NCI-H226 (cell line): Measurements from ENCODE around the gene POLR2C.

Source experiments
- DNase-seq: peaks from one replicate; pipeline ENCODE4 v3.0.0-alpha.2; 2015

Gene POLR2C

GRCh38 chr16:57452021-57452420 is 10.5 kb upstream of the POLR2C start:
- DNase-seq = no peak

GRCh38 chr16:57462978-57463362 is 491 bp downstream of the POLR2C start:
- DNase-seq = no peak

- no peak for DNase-seq
Observed at GRCh38 chr16:57464523-57464922, 2.0 kb downstream of the POLR2C start.

- no peak for DNase-seq
Observed at GRCh38 chr16:57468346-57468745, 5.9 kb downstream of the POLR2C start.

- DNase-seq = no peak
Observed at GRCh38 chr16:57469046-57469445, 6.6 kb downstream of the POLR2C start.

GRCh38 chr16:57469917-57470470 is 7.5 kb downstream of the POLR2C start:
- no peak for DNase-seq

- no peak for DNase-seq
Observed at GRCh38 chr16:57470711-57471110, 8.2 kb downstream of the POLR2C start.

GRCh38 chr16:57471209-57471608 is 8.7 kb downstream of the POLR2C start:
- DNase-seq = no peak

GRCh38 chr16:57471852-57472664 is 9.6 kb downstream of the POLR2C start:
- no peak for DNase-seq

- no peak for DNase-seq
Observed at GRCh38 chr16:57472665-57473060, 10.2 kb downstream of the POLR2C start.

- no peak for DNase-seq
Observed at GRCh38 chr16:57473176-57473840, 10.8 kb downstream of the POLR2C start.

GRCh38 chr16:57473906-57474305 is 11.4 kb downstream of the POLR2C start:
- DNase-seq = no peak

- DNase-seq = no peak
Observed at GRCh38 chr16:57474671-57475661, 12.5 kb downstream of the POLR2C start.

GRCh38 chr16:57475711-57476339 is 13.3 kb downstream of the POLR2C start:
- no peak for DNase-seq

- DNase-seq = no peak
Observed at GRCh38 chr16:57476546-57477410, 14.3 kb downstream of the POLR2C start.

GRCh38 chr16:57477531-57478202 is 15.2 kb downstream of the POLR2C start:
- DNase-seq = no peak

- DNase-seq = no peak
Observed at GRCh38 chr16:57478396-57479204, 16.1 kb downstream of the POLR2C start.

- DNase-seq = peak; percentile 76
Observed at GRCh38 chr16:57479205-57479975, 16.9 kb downstream of the POLR2C start.
